Transverse colon (tissue), 3 donors: ENCODE data around the gene WSCD2.

Experiments used
- CTCF ChIP-seq, 5 experiments: fragments of 200-600 bp in 3 of 5; fragments of 450-650 bp in 2 of 5; sonication (generic) in 3 of 5; IDR thresholded peaks; 1 replicate in 2 of 5; 2 replicates in 3 of 5; pipeline ENCODE4 v1.5.1; 2016 to 2017; ENCODE audit warnings: antibody characterized with exemption in 5 of 5, inconsistent platforms in 3 of 5, mild to moderate bottlenecking in 2 of 5, moderate library complexity in 1 of 5
- EP300 ChIP-seq: sonication (generic); formaldehyde crosslinking; IDR thresholded peaks from one replicate; pipeline ENCODE4 v1.6.1; 2017; ENCODE audit warnings: antibody characterized with exemption, low read depth
- POLR2A ChIP-seq: fragments of 450-650 bp; IDR thresholded peaks from one replicate; pipeline ENCODE4 v1.6.1; 2016; ENCODE audit warnings: antibody characterized with exemption, mild to moderate bottlenecking, moderate library complexity

GRCh38 chr12:108103517-108103916 is 25.6 kb upstream of the WSCD2 start:
- TF ChIP-seq CTCF (IDR thresholded peaks at IDR 0.05) (no peak), POLR2A (no peak), EP300 (no peak)
